HG03575 (cell line): ENCODE measurements around the gene TNFAIP8L3.
"Not testable (repeated sequence)": the region's sequence is repeated elsewhere in the genome, so short reads cannot be mapped to it uniquely, and the experiment has no call there.

Experiments
- ATAC-seq: cut with Tn5 transposase; IDR thresholded peaks from one replicate; pipeline ENCODE4 v1.9.1; 2021; ENCODE audit not compliant: unreplicated experiment, insufficient number of reproducible peaks, low FRiP score; ENCODE audit errors: extremely low read depth

The TNFAIP8L3 gene

GRCh38 chr15:51074926-51075325 is 19.8 kb downstream of the TNFAIP8L3 start:
- ATAC-seq = no peak

GRCh38 chr15:51071578-51071977 is 23.1 kb downstream of the TNFAIP8L3 start:
- ATAC-seq = no peak

GRCh38 chr15:51069983-51070382 is 24.7 kb downstream of the TNFAIP8L3 start:
- no peak for ATAC-seq

GRCh38 chr15:51067510-51067909 is 27.2 kb downstream of the TNFAIP8L3 start:
- ATAC-seq = no peak

- ATAC-seq = no peak
Measured at GRCh38 chr15:51065781-51066180, 28.9 kb downstream of the TNFAIP8L3 start.

GRCh38 chr15:51065261-51065660 is 29.4 kb downstream of the TNFAIP8L3 start:
- ATAC-seq = no peak

- ATAC-seq = no peak
Measured at GRCh38 chr15:51062736-51063135, 32.0 kb downstream of the TNFAIP8L3 start.

- no peak for ATAC-seq
Measured at GRCh38 chr15:51060030-51060673, 34.6 kb downstream of the TNFAIP8L3 start.

GRCh38 chr15:51054535-51054934 is 40.2 kb downstream of the TNFAIP8L3 start:
- ATAC-seq = no peak

- no peak for ATAC-seq
Measured at GRCh38 chr15:51053571-51053970, 41.1 kb downstream of the TNFAIP8L3 start.

GRCh38 chr15:51051776-51052175 is 42.9 kb downstream of the TNFAIP8L3 start:
- no peak for ATAC-seq

- no peak for ATAC-seq
Measured at GRCh38 chr15:51049081-51049480, 45.6 kb downstream of the TNFAIP8L3 start.

GRCh38 chr15:51048308-51048707 is 46.4 kb downstream of the TNFAIP8L3 start:
- no peak for ATAC-seq

- no peak for ATAC-seq
Measured at GRCh38 chr15:51046799-51047449, 47.8 kb downstream of the TNFAIP8L3 start.

GRCh38 chr15:51046016-51046415 is 48.7 kb downstream of the TNFAIP8L3 start:
- no peak for ATAC-seq

GRCh38 chr15:51044037-51044727 is 50.5 kb downstream of the TNFAIP8L3 start:
- no peak for ATAC-seq

GRCh38 chr15:51038974-51039319 is 55.8 kb downstream of the TNFAIP8L3 start:
- ATAC-seq = no peak

GRCh38 chr15:51038162-51038973 is 56.3 kb downstream of the TNFAIP8L3 start:
- no peak for ATAC-seq

GRCh38 chr15:51037474-51037873 is 57.2 kb downstream of the TNFAIP8L3 start:
- ATAC-seq = not testable (repeated sequence)
